Measurements from ENCODE around the gene PCSK4. TPM values are rescaled to one million over a fixed set of nuclear protein-coding genes. Genes with fewer than 3 reads are reported as not detected.

The PCSK4 gene
- total RNA-seq, 1 donor from 2014 or later: 7.4 TPM

DNA sequence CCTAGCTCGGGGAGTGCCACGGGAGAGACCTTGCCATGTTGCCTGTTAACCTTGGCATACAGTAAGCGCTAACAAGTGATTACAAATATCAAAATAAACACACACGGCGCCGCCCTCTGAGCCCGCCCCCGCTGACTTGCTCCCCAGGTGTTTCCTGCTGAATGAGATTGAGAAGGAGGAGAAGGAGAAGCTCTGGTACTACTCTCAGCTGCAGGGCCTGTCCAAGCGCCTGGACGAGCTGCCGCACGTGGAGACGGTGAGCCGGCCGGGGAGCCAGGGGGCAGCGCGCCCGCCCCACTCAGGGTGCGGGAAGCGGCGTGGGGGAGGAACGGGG lies 35.2 kb downstream of the PCSK4 start:
- no peak overlapping the region for H3K4me3 ChIP-seq
- no peak overlapping the region for H3K27ac ChIP-seq
- ATAC-seq (no peak), DNase-seq (no peak)
- no peaks in the 10 kb centered on the region for H3K36me3 ChIP-seq
- peaks cover 85% of the 10 kb centered on the region for H3K27me3 ChIP-seq (ENCODE audit: low read depth)
- intact Hi-C loops (cut with DNase I): no loop called here
- H3K4me1 ChIP-seq: peaks cover 21% of the 10 kb centered on the region
- TF ChIP-seq, protein P1, sequence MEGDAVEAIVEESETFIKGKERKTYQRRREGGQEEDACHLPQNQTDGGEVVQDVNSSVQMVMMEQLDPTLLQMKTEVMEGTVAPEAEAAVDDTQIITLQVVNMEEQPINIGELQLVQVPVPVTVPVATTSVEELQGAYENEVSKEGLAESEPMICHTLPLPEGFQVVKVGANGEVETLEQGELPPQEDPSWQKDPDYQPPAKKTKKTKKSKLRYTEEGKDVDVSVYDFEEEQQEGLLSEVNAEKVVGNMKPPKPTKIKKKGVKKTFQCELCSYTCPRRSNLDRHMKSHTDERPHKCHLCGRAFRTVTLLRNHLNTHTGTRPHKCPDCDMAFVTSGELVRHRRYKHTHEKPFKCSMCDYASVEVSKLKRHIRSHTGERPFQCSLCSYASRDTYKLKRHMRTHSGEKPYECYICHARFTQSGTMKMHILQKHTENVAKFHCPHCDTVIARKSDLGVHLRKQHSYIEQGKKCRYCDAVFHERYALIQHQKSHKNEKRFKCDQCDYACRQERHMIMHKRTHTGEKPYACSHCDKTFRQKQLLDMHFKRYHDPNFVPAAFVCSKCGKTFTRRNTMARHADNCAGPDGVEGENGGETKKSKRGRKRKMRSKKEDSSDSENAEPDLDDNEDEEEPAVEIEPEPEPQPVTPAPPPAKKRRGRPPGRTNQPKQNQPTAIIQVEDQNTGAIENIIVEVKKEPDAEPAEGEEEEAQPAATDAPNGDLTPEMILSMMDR (IDR thresholded peaks at IDR 0.05): no peak
- H3K9me3 ChIP-seq: no peaks in the 10 kb centered on the region

- Histone ChIP-seq H3K27me3 (ENCODE audit: low read depth) (peaks cover 97% of the 10 kb centered on the region), H3K36me3 (no peaks in the 10 kb centered on the region), H3K9me3 (no peaks in the 10 kb centered on the region), H3K4me3 (no peak overlapping the region), H3K27ac (no peak overlapping the region), H3K4me1 (peaks cover 21% of the 10 kb centered on the region)
- TF ChIP-seq, protein P1 (IDR thresholded peaks at IDR 0.05): no peak
- DNase-seq (no peak), ATAC-seq (no peak)
- intact Hi-C loops (cut with DNase I): no loop called here
These were observed 36.4 kb downstream of the PCSK4 start for GRCh38 chr19:1453525-1454364.

- Histone ChIP-seq H3K27ac (no peak overlapping the region), H3K9me3 (no peaks in the 10 kb centered on the region), H3K4me3 (no peak overlapping the region), H3K4me1 (peaks cover 21% of the 10 kb centered on the region), H3K36me3 (no peaks in the 10 kb centered on the region), H3K27me3 (ENCODE audit: low read depth) (peaks cover 100% of the 10 kb centered on the region)
- TF ChIP-seq, protein P1 (IDR thresholded peaks at IDR 0.05): no peak
- intact Hi-C loops (cut with DNase I): no loop called here
- DNase-seq (no peak), ATAC-seq (no peak)
These were observed 37.2 kb downstream of the PCSK4 start for GRCh38 chr19:1452802-1453524.

DNA sequence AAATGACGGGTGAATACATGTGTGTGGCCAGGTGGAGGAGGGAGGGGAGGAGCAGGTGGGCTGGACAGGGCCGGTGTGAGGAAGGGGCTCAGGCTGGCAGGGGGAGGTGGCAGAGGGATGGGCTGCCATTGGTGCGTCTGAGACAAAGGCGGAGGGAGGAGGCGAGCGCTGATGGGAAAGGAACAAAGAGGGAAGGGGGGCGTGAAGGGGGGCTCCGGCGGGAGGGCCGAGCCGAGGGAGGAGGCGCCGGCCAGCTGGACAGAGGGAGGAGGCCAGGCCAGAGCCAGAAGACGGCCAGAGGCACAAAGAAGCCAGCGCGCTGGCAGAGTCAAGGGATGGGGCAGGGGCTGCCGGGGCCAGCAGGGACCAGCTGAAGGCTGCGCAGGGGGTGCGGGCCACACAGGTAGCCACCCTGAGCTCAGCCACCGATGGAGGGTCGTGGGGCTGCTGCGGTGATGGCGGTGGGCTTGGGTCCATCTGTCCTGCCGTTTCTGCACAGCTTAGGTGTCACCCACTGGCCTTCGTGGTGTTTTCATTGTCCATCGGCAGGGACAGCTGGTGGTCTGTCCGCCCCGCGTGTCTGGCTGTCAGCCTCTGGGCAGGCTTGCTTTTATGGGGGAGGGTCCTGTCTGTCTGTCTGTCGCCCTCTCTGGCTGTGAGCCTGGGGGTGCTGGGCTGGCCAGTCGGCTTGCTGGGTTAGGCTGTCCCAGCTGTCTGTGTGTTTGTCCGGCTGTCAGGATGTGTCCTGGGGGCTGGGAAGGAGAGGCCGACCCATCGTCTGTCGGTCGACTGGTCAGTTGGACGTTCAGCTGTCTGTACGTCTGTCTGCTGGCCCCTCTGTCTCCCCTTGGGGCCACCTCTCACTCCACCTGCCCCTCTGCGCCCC lies 38.0 kb downstream of the PCSK4 start:
- intact Hi-C loops (cut with DNase I): no loop called here
- H3K9me3 ChIP-seq: no peaks in the 10 kb centered on the region
- H3K27ac ChIP-seq: no peak overlapping the region
- DNase-seq: no peak
- peaks cover 100% of the 10 kb centered on the region for H3K27me3 ChIP-seq (ENCODE audit: low read depth)
- TF ChIP-seq, protein P1 (IDR thresholded peaks at IDR 0.05): no peak
- H3K4me3 ChIP-seq: no peak overlapping the region
- no peaks in the 10 kb centered on the region for H3K36me3 ChIP-seq
- H3K4me1 ChIP-seq: peaks cover 21% of the 10 kb centered on the region
- ATAC-seq: no peak

All from lower lobe of right lung (tissue), 2 donors.